Measurements from ENCODE around the gene MEA1. TPM values are rescaled to one million over a fixed set of nuclear protein-coding genes. Genes with fewer than 3 reads are reported as not detected.
A peak's percentile ranks its signal among the peaks of the same experiment; 100 is the strongest.

Gene MEA1
- total and polyA plus RNA-seq, 2 experiments from 2014 or later = 70.5 to 205 TPM

DNA sequence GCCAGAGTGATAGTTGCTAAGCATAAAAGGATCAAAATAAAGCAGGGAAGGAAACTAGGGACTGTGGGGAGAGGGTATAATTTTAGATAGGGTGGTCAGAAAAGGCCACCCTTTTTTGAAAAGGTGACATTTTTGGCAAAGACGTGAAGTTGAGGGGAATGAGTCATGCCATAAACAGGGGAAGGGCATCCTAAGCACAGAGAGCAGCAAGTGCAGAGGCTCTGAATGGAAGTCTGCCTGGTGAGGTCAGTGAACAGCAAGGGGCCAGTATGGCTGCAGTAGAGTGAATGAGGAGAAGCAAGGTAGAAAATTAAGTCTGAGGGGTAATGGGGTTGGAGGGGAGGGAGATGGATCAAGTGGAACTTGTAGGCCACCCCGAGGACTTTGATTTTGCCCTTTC lies 48.1 kb upstream of the MEA1 start (continued):
- TF ChIP-seq ZNF462 (CRISPR knock-in tag; IDR thresholded peaks at IDR 0.05) = no peak
- TF ChIP-seq, protein P1, sequence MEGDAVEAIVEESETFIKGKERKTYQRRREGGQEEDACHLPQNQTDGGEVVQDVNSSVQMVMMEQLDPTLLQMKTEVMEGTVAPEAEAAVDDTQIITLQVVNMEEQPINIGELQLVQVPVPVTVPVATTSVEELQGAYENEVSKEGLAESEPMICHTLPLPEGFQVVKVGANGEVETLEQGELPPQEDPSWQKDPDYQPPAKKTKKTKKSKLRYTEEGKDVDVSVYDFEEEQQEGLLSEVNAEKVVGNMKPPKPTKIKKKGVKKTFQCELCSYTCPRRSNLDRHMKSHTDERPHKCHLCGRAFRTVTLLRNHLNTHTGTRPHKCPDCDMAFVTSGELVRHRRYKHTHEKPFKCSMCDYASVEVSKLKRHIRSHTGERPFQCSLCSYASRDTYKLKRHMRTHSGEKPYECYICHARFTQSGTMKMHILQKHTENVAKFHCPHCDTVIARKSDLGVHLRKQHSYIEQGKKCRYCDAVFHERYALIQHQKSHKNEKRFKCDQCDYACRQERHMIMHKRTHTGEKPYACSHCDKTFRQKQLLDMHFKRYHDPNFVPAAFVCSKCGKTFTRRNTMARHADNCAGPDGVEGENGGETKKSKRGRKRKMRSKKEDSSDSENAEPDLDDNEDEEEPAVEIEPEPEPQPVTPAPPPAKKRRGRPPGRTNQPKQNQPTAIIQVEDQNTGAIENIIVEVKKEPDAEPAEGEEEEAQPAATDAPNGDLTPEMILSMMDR (conservative IDR thresholded peaks at IDR 0.05; ENCODE audit: low read depth in 2 of 2) = no peak

DNA sequence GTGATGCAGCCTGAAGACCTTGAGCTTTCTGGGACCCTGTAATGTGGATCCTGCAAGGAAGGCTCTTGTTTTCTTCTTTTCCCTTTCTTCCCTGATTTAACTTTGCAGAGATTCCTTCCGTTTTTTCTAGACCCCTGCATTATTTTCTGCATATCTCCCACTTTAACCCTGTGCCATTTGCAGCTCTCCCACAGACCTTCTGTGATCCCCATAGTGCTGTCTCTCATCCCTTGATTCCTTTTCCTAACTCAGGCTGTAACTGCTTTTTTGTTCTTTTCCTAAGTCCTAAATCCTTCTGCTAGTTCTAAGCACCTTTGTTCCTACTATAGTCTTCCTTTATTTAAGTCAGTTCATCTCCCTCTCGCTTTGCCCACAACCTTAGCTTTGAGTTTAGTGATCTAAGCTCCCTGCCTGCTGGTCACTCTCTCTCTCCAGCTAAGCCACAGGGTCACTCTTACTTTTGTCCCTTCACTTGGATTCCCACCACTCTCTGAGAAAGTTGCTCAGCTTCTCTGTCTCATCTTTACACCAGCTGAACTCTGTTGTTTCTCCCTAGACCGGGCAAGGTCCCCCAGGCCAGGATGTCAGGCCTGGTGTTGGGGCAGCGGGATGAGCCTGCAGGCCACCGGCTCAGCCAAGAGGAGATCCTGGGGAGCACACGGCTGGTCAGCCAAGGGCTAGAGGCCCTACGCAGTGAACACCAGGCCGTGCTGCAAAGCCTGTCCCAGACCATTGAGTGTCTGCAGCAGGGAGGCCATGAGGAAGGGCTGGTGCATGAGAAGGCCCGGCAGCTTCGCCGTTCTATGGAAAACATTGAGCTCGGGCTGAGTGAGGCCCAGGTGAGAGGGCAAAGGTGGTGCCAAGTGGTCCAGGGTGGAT lies 47.2 kb upstream of the MEA1 start:
- peak overlapping the region; percentile 1; the same call in 1 of the 2 replicates for H3K27ac Mint-ChIP-seq
- H4K20me1 ChIP-seq (replicated peaks; ENCODE audit: insufficient read depth) = no peaks in the 10 kb centered on the region
- H3K4me3 Mint-ChIP-seq = peak overlapping the region; percentile 97
- H3K9me2 ChIP-seq (ENCODE audit: insufficient read depth) = no peaks in the 10 kb centered on the region
- H3K4me2 ChIP-seq = peak overlapping the region; percentile 90
- H3K4me1 Mint-ChIP-seq = peaks cover 20% of the 10 kb centered on the region
- H3K36me3 Mint-ChIP-seq (ENCODE audit: low read depth) = peaks cover 15% of the 10 kb centered on the region
- H3K9me3 Mint-ChIP-seq = no peaks in the 10 kb centered on the region; the same call in 2 of the 3 replicates
- peaks cover 5% of the 10 kb centered on the region; the same call in 1 of the 2 replicates for H3K36me3 ChIP-seq (ENCODE audit: insufficient read depth)
- DNase-seq (ENCODE audit: low spot score) (no peak), ATAC-seq (no peak)
- peaks cover 28% of the 10 kb centered on the region for H3K79me2 ChIP-seq (replicated peaks; ENCODE audit: insufficient read depth)
- no peak overlapping the region for H2AFZ ChIP-seq
- H3K4me1 ChIP-seq (ENCODE audit: insufficient read depth) = peaks cover 9% of the 10 kb centered on the region
- peaks cover 14% of the 10 kb centered on the region for H3K27me3 Mint-ChIP-seq (ENCODE audit: insufficient read depth, low read depth, poor library complexity)
- H3F3A ChIP-seq (replicated peaks; ENCODE audit: low read depth) = peaks cover 8% of the 10 kb centered on the region
- no peak overlapping the region for H3K27ac ChIP-seq (ENCODE audit: low read depth)
- H3K4me3 ChIP-seq = peak overlapping the region; percentile 100; the same call in 1 of the 2 replicates
- H3K27me3 ChIP-seq (ENCODE audit: insufficient read depth) = no peaks in the 10 kb centered on the region
- TF ChIP-seq STAT1 (IDR thresholded peaks at IDR 0.05; ENCODE audit: unreplicated experiment) (no peak), POLR2AphosphoS5 (IDR thresholded peaks at IDR 0.05; ENCODE audit: low read depth) (no peak), ETS1 (IDR thresholded peaks at IDR 0.05) (no peak), EZH2 (IDR thresholded peaks at IDR 0.05; ENCODE audit: low read depth, unreplicated experiment) (no peak)
